Measurements from ENCODE around the gene AMD1.
"Not testable (repeated sequence)": the region's sequence is repeated elsewhere in the genome, so short reads cannot be mapped to it uniquely, and the experiment has no call there.

The AMD1 gene

DNA sequence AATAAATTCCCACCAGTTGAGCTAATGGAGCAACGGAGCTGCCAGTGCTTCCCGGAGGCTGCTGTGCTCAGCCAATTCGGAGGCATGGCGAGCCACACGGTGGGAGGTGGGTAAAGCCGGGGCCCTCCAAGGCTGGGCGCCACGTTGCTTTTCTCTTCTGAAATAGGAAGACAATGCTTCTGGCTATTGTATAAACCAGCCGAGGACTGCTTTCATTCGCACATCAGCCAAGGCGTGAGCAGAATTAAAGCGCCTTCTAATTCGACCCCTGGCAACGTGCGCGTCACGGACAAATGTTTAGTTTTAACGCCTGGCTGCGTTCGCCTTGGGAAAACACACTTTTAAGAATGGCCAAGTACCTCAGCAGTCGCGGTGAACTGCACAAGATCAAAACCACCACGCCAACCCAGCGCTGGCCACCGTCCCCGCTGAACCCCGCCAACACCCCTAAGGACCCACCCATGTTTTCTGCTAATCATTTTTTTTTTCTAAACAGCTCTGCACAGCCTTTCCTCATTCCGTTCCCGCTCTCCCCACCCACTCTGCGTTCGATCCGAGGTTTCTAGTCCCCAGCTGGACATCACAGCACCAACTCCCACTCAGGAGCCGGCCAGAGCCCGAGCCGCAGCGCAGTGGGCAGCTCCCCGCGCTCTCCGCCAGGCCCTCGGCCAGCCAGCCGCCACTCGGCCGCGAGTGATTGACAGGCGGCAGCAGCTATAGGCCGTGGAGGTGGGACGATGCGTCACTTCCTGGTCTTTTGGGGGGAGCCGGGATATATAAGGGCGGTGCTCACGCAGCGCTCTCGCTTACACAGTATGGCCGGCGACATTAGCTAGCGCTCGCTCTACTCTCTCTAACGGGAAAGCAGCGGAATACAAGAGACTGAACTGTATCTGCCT is at the start of gene AMD1:
TSS of gene AMD1 (plus strand) at position 805 of the 899 bp plus-strand sequence. CDS start 321 bp downstream, outside the sequence.
- DNase-seq: peak; percentile 94

DNA sequence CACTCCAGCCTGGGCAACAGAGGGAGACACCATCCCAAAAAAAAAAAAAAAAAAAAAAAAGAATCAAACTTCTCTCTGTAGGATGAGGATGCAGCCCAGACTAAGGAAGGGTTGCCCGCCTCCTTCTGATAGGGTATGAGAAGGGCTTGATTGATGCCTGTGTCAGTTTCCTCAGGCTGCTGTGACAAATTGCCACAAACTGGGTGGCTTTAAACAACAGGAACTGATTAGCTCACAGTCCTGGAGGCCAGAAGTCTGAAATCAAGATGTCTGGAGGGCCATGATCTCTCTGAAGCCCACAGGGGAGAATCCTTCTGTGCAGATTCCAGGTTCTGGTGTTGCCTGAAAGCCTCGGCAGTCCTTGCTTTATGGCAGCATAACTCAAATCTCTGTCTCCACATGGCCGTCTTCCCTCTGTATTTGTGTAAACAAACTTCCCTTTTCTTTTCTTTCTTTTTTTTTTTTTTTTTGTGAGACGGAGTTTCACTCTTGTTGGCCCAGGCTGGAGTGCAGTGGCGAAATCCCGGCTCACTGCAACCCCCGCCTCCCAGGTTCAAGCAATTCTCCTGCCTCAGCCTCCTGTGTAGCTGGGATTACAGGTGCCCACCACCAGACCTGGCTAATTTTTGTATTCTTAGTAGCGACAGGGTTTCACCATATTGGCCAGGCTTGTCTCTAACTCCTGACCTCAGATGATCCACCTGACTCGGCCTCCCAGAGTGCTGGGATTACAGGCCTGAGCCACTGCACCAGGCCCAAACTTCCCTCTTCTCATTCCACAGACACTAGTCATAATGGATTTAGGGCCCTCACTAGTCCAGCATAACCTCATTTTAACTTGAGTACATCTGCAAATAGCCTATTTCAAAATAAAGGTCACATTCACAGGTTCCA is 48.1 kb upstream of the AMD1 start:
- DNase-seq: no peak

DNA sequence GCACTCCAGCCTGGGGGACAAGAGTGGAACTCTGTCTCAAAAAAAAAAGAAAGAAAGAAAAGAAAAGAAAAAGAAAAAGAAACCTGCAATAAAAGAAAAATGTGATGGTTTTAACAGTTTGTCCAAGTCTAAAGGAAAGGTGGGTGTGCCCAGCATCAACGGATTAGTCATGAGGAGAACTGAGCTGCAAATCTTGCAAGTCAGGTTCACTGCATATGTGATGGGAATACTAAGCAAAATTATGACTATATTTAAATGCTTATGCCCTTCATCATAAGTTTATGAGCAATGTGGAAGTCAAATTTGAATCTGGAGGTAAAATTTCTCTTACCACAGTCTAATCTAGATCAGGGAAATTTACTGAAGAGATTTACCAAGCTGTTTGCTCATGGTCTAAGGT is 46.2 kb upstream of the AMD1 start:
- no peak for DNase-seq

DNA sequence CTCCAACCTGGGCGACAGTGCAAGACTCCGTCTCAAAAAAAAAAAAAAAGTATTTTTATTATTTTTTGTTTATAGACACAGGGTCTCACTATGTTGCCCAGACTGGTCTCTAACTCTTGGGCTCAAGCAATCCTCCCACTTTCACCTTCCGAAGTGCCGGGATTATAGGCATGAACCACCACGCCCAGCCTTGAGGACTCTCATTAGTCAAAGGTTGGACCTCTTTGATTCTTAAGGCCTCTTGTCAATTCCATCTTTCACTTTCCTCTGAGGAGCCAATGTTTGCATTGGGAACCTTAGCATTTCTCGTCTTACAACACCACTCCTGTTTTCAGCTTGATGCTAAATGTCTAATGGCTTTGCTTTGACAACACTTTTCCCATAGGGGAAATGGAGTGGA is 43.2 kb upstream of the AMD1 start:
- DNase-seq: no peak

DNA sequence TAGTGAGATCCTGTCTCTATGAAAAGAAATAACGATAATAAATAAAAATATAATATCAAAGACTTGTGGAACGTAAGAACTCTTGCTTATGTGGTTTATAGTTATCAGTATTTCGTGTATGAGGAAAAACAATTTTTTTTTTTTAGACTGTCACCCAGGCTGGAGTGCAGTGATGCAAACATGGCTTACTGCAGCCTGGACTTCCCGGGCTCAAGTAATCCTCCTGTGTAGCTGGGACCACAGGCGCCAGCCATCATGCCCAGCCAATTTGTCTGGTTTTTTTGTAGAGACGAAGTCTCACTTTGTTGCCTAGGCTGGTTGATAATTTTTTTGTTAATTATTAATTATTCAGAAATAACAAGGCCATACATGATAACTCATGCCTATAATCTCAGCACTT is 40.8 kb upstream of the AMD1 start:
- DNase-seq: no peak

DNA sequence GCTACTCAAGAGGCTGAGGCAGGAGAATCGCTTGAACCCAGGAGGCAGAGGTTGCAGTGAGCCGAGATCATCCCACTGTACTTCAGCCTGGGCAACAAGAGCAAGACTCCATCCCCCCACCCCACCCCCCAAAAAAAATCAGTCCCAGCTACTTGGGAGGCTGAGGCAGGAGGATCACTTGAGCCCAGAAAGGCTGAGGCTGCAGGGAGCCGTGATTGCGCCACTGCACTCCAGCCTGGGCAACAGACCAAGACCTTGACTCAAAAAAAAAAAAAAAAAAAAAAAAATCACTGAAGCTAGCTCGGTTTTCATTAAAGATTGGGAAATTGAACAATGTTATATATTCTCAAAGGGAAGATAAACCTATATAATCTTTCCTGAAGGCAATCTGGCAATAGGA is 38.8 kb upstream of the AMD1 start:
- not testable (repeated sequence) for DNase-seq

DNA sequence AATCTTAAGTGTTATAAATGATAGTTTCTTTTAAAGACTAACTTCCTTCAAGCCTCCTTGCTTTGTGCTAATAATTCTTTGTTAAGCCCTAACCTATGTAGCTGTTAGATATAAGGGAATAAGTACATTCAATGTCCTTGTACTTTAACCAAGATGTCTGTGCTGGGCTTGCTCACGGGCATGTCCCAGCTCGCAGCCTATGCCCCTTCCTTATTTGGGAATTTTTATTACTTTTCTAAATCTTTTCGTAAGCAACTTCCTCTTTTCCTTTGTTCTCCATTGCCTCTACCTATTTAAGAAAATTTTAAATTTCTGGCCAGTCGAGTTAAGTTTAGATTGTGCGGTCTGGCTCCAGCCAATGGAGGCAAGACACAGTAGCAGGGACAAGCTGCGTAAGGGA is 33.3 kb upstream of the AMD1 start:
- no peak for DNase-seq

DNA sequence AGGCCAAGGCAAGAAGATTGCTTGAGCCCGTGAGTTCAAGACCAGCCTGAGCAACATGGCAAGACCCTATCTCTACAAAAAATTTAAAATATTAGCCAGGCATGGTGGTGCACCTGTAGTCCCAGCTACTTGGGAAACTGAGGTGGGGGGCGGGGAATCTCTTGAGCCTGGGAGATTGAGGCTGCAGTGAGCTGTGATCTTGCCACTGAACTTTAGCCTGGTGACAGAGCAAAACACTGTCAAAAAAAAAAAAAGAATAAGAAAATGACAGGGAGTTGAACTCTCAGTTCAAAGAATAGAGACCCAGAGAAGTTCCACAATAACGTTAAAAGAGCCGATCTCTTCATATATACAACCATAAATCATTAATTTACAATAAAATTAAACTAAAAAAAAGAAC is 24.8 kb upstream of the AMD1 start:
- DNase-seq: no peak

DNA sequence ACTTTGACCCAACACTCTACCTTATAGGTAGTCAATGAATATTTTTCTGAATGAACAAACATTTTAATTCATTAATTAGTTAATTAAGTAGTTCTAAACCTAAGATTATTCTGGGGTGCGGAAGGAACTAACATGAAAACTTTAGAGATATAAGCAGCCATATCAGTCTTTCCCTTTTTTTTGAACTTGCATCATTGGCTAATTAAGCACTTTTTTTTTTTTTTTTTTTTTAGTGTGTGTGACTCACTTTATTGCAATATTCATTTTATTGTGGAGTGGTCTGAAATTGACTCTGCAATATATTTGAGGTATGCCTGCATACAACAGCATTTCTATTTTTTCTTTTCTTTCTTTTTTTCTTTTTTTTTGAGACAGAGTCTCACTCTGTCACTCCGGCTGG is 21.8 kb upstream of the AMD1 start:
- no peak for DNase-seq

DNA sequence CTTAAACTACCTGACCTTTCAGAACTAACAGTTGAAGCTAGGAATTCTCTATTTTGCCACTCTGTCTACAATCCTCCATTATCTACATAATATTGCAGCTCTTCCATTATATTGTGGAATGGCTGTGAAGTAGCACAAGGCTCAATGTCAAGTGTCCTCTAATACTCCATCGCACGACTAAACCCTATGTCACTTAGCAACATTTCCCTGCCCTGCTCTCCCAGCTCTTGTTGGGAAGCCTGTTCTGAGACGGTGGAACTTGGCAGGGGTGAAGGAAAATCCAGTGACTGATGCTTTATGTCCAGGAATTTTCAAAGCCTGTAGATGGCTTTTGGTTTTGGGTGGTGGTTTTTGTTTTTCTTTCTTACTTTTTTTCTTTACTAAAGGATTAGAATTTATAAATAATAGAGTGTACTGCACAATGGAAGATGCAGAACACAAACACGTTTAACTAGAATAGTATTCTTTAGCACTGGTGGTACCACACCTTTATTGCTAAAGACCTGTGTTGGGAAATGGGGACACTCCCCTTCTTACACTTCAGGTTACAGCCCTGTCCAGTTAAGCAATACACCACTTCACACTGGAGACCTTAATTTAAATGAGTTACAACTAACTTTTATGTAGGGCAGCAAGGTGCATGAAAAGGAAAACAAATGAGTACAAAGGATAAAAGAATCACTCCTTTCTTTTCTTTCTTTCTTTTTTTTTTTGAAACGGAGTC is 20.7 kb upstream of the AMD1 start:
- no peak for DNase-seq

DNA sequence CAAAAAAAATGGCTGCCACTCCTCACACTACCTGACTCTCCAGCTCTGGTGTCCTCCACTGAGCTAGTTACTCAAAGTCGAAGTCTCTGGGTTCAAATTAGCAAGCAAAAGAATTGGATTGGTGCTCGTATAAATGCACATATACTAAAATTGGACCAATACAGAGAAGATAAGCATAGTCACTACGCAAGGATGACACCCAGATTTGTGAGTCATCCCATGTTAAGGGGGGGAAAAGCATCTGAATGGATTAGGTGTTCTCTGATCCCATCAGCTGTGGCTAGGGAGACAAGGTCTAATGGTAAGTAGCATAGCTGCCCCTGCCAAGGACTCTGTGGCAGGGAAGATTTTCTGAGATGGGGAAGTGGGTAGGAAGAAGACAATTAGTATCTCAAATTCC is 18.3 kb upstream of the AMD1 start:
- DNase-seq: no peak

DNA sequence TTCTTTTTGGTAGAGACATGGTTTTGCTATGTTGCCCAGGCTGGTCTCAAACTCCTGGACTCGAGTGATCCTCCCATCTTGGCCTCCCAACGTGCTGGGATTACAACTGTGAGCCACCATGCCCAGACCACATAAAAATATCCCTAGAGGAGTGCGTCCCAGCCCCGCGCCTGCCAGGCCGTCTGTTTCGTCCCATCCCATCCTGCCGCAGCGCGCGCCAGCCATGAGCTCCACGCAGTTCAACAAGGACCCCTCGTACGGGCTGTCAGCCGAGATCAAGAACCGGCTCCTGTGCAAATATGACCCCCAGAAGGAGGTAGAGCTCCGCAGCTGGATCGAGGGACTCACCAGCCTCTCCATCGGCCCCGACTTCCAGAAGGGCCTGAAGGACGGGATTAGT is 16.6 kb upstream of the AMD1 start:
- DNase-seq: no peak

DNA sequence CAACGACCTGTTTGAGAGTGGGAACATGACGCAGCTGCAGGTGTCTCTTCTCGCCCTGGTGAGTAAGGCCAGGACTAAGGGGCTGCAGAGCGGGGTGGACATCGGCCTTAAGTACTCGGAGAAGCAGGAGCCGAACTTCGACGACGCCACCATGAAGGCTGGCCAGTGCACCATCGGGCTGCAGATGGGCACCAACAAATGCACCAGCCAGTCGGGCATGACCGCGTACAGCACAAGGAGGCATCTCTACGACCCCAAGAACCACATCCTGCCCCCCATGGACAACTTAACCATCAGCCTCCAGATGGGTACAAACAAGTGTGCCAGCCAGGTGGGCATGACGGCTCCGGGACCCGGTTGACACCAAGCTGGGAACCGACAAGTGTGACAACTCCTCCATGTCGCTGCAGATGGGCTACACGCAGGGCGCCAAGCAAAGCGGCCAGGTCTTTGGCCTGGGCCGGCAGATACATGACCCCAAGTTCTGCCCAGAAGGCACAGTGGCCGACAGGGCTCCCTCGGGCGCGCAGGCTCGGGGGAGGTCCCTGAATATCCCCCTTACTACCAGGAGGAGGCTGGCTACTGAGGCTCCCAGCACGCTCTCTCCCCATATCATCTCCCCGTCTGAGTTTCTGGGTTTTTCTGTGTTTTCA is 15.9 kb upstream of the AMD1 start:
- DNase-seq: no peak

DNA sequence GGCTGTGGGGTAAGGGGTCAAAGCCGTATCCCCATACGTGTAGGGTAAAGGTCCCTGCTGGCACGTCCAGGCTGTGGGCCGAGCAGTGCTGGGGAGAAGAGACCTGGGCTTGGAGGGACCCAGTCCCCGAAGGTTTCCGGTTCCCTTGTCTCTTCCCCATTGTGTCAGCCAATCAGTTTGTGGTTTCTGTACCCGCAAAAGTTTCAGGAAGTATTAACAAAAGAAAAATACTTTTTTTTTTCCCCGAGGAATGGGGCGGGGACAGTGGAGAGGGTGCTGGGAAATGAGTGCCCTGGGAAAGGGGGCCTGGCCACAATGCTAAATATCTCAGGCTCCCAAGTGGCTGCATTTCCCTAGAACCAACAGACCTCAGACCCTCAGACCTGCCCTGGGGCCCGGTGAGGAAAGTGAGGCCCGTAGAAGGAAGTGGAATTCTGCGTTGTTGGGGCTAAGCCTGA is 15.2 kb upstream of the AMD1 start:
- no peak for DNase-seq

DNA sequence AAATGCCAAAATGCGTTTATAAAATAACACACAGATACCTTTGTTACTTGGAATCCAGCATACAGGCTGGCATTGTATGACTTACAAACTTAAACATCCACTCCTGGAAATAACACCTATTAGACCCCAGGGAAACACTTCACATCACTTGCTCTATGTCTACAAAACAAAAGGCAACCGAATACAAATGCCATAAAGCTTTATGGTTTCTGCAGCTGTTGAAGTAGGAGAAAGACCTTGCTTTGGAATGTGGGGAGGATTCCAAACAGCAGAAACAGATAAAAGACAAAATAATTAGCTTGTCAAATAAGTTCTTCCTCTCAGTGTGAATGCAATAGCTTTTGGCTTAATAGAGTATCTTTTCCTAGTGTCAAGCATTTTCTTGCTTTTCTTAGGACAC is 9.8 kb upstream of the AMD1 start:
- no peak for DNase-seq

DNA sequence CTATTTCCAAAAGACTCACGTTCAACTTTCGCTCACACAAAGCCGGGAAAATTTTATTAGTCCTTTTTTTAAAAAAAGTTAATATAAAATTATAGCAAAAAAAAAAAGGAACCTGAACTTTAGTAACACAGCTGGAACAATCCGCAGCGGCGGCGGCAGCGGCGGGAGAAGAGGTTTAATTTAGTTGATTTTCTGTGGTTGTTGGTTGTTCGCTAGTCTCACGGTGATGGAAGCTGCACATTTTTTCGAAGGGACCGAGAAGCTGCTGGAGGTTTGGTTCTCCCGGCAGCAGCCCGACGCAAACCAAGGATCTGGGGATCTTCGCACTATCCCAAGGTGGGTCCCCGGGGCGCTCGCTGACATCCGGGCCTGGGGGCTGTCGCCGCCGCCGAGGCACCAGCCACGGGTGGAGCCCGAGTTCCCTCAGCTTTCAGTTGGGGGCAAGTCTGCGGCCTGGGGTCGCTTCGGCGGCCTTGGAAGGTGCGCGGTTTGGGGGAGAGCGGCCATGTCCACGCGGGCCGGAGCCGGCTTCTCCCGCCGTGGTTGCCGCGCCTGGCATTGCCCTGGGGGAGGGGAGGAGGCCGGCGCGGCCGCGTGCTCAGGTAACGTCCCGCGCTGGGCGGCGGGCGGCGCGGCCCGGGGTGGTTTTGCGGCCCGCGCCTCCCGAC is 429 bp downstream of the AMD1 start:
- DNase-seq: peak; percentile 50

DNA sequence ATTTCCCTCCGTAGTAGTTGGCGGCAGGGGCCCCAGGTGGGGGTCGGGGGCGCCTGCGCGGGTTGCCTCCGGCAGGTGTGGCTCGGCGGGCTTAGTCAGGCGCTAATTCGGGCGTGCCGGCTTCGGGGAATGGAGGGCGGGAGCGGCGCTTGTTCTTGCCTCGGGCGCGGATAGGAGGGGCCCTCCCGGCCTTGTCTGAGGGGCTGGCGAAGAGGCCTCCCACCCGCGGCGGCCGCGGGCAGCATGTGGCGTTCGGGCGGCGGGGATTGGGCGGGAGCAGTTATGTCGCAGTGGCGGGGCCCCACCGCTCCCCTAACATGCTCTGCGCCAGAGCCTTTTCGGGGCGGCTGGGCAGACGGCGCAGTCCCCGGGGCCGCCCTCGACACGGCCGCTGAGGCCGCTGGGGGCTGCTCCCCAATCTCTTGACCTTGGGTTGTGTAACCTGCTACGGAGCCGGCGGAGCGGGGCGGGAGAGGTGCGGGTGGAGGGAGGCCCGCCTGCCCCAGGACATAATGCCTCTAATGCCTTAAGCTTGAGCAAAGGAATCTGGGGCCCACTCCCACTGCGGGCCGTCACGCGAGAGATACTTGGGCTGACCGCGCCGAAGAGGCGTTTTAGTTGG is 1.1 kb downstream of the AMD1 start:
- peak; percentile 45 for DNase-seq

DNA sequence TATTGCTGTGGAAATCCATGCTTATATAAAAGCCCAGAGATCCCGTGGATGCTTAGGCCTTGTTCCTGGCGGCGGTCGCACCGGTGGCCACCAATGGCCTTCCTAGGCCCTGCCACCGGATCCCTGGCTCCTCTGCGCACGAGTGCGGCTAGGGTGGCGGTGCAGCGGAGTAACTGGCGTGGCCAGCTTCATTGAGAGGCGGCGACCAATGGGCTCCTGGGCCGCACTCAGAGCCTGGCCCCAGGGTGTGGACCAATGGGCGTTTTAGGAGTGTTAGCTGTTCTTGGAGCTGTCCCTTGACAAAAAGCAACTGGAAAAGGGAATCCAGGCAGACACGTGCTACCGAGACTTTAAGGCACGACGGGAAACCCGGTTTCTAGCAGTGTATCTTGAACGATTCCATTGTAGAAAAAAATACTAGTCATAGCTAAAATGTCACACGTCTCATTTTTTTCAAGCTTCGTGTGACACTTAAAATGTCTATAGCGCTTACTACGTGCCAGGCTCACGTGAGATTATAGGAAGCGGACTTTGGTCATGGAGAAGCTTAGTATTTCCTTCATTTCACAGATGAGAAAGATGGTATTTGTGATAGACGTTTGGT is 1.7 kb downstream of the AMD1 start:
- peak; percentile 34 for DNase-seq

DNA sequence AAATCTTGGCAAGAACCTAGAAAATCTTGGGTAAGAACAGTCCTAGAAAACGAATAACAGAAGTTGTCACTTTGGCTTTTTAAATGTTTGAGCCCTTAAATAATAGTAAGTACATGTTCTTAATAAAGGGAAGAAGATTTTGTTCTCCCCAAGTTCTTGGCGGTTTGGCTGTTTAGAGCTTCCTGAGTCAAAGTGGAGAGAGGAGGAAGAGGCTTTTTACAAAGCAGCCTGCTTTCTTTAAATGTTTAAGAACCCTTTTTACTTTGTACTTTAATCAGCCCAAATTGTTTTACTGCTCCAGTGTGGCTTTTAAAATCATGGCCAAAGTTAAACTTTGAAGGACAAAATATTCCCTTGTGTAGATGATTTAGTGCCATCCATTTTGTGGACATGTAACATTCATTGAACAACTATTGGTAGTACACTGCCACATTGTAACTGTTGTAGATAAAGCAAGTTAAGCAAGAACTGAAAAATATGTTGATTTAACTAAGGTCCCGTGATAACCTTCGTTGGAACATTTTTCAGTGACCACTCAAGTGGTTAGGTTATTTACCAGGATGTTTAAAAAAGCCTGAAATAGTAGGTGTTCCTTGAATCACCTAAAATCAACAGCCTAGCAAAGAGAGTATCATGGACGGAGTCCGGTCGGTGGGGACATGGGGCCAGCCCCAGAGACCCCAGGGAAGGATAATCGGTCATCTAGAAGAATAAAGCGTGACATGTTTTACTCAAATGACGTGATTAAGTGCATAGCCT is 2.4 kb downstream of the AMD1 start:
- no peak for DNase-seq

DNA sequence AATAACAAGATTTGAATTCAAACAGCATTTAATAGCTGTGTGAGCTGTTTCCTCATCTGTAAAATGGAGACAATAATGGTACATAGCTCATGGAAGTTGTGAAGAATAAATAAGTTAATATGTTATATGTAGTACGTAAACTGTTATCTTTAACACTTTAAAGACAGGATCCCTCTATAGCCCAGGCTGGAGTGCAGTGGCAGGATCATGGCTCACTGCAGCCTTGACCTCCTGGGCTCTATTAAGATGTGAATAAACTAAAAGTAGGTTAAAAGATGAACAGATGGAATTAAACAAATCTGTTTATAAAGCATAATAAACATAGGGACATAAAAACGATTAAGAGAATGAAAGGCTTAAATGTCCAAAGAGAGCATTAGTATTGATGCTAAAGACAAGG is 3.0 kb downstream of the AMD1 start:
- no peak for DNase-seq
